ENCODE measurements around the gene HSD17B7. TPM values are rescaled to one million over a fixed set of nuclear protein-coding genes. Genes with fewer than 3 reads are reported as not detected.

HSD17B7 gene
- total and polyA plus RNA-seq, 2 of the 8 experiments (the other 6 are each of a cell fraction or from before 2014, with no cell fraction given): 31.0 to 37.8 TPM

GRCh38 chr1:162823771-162824525, 33.4 kb downstream of the HSD17B7 start:
- Histone ChIP-seq H4K91ac (replicated peaks; ENCODE audit: insufficient read length, low read length) (no peak overlapping the region), H3K9me3 (ENCODE audit: insufficient read depth in 2 of 2, low read depth in 1 of 2, low read length in 1 of 2) (no peaks in the 10 kb centered on the region), H2BK15ac (ENCODE audit: low read length) (no peak overlapping the region), H3K27me3 (replicated peaks in 1 of 4; ENCODE audit: control insufficient read depth in 3 of 4, extremely low read depth in 1 of 4, insufficient read depth in 3 of 4, low read length in 3 of 4) (no peaks in the 10 kb centered on the region), H3K36me3 (ENCODE audit: control insufficient read depth in 2 of 4, insufficient read depth in 4 of 4, low read length in 3 of 4) (no peaks in the 10 kb centered on the region), H3K79me1 (ENCODE audit: low read depth, low read length) (no peaks in the 10 kb centered on the region), H3K4me1 (replicated peaks in 1 of 4; ENCODE audit: control insufficient read depth in 3 of 4, insufficient read depth in 4 of 4, low read length in 3 of 4) (peaks cover 0 to 5% (median 1%) of the 10 kb centered on the region in 4 experiments; a peak in 4 of 7 replicates), H3K4me2 (ENCODE audit: insufficient read depth in 1 of 2, low read depth in 2 of 2, low read length in 2 of 2) (no peak overlapping the region; a peak in 1 of 4 replicates), H3K4ac (replicated peaks; ENCODE audit: insufficient read length, low read depth, low read length) (no peak overlapping the region), H3K79me2 (ENCODE audit: control insufficient read depth in 1 of 2, insufficient read depth in 2 of 2, low read length in 2 of 2) (no peaks in the 10 kb centered on the region), H4K20me1 (replicated peaks in 1 of 2; ENCODE audit: control insufficient read depth in 1 of 2, insufficient read depth in 2 of 2, low read length in 2 of 2) (no peaks in the 10 kb centered on the region), H4K8ac (ENCODE audit: extremely low read depth, insufficient read depth, low read length) (no peak overlapping the region), H2AK5ac (ENCODE audit: low read depth, low read length) (no peak overlapping the region), H3K4me3 (ENCODE audit: extremely low read depth in 1 of 4, insufficient read depth in 2 of 4, low read depth in 3 of 4, low read length in 4 of 4) (no peak overlapping the region), H4K5ac (ENCODE audit: insufficient read length, low read depth, low read length) (no peak overlapping the region), H3K9ac (replicated peaks in 1 of 4; ENCODE audit: extremely low read depth in 1 of 4, low read depth in 3 of 4, low read length in 3 of 4) (no peak overlapping the region), H3K14ac (ENCODE audit: insufficient read length) (no peak overlapping the region), H2BK12ac (ENCODE audit: low read depth, low read length) (no peak overlapping the region), H2AFZ (ENCODE audit: low read length) (no peak overlapping the region), H2BK20ac (ENCODE audit: low read length) (no peak overlapping the region), H3K18ac (ENCODE audit: extremely low read depth, low read length) (no peak overlapping the region; the same call in 1 of the 2 replicates), H2BK120ac (replicated peaks; ENCODE audit: low read depth, low read length) (no peak overlapping the region), H2BK5ac (ENCODE audit: low read depth, low read length) (no peak overlapping the region), H3K56ac (replicated peaks; ENCODE audit: insufficient read length, low read depth, low read length) (no peak overlapping the region), H3K23me2 (ENCODE audit: low read depth, low read length) (peaks cover 7% of the 10 kb centered on the region), H3K23ac (ENCODE audit: insufficient read length) (no peak overlapping the region), H3K27ac (ENCODE audit: low read depth, low read length) (no peak overlapping the region)
- FAIRE-seq (no peak), DNase-seq (ENCODE audit: low read depth in 1 of 2, low spot score in 2 of 2) (no peak)
- ChIA-PET CTCF (ENCODE audit: partially characterized antibody) (interaction anchor here (0.7 to 1.8 kb wide), 4 partner anchors 9 to 432 kb away, joined by 3 to 6 read pairs (median 4); no protein-coding TSS in a partner anchor), POLR2A (ENCODE audit: partially characterized antibody) (interaction anchor here (0.7 kb wide), 2 partner anchors 8 to 667 kb away, joined by 3 to 4 read pairs; no protein-coding TSS in a partner anchor)
- WGBS, 2 experiments (ENCODE audit: extremely low coverage in 1 of 2, insufficient coverage in 1 of 2, insufficient read length in 1 of 2, insufficient replicate concordance in 2 of 2, low coverage in 1 of 2, low lambda C conversion rate in 2 of 2, missing lambda C conversion rate in 1 of 2): 80% methylated on average over 2 of the region's 2 CpGs; no CpG with 5 or more reads in 1 of the 2 experiments
- TF ChIP-seq NANOG (IDR thresholded peaks at IDR 0.05; ENCODE audit: insufficient read depth, low read depth, low read length, poor library complexity, severe bottlenecking) (no peak), POLR2A (IDR thresholded peaks at IDR 0.05; ENCODE audit: control extremely low read depth in 1 of 2, low read depth in 2 of 2, low read length in 2 of 2) (no peak), FOSL1 (IDR thresholded peaks at IDR 0.05; ENCODE audit: insufficient read depth, low read depth, low read length) (no peak), TBP (IDR thresholded peaks at IDR 0.05; ENCODE audit: low read depth, low read length) (no peak), EGR1 (IDR thresholded peaks at IDR 0.05; ENCODE audit: borderline replicate concordance, low read depth, low read length) (no peak), GABPA (IDR thresholded peaks at IDR 0.05; ENCODE audit: borderline replicate concordance, insufficient read depth, low read length) (no peak), RAD21 (IDR thresholded peaks at IDR 0.05 in 1 of 2, conservative IDR thresholded peaks at IDR 0.05 in 1 of 2; ENCODE audit: low read depth in 2 of 2, low read length in 2 of 2) (no peak), EZH2 (IDR thresholded peaks at IDR 0.05; ENCODE audit: low read depth, low read length, severe bottlenecking) (no peak), JUN (IDR thresholded peaks at IDR 0.05; ENCODE audit: low read depth, low read length) (no peak), CBX8 (IDR thresholded peaks at IDR 0.05; ENCODE audit: borderline replicate concordance, low read depth, low read length) (no peak), NRF1 (IDR thresholded peaks at IDR 0.05; ENCODE audit: low read depth, low read length) (no peak), POLR2AphosphoS5 (IDR thresholded peaks at IDR 0.05; ENCODE audit: low read depth, low read length) (no peak)
